Neural cell (in vitro differentiated cells): ENCODE results near the gene TMOD2. TPM values are rescaled to one million over a fixed set of nuclear protein-coding genes. Genes with fewer than 3 reads are reported as not detected.
"Not testable (repeated sequence)": the region's sequence is repeated elsewhere in the genome, so short reads cannot be mapped to it uniquely, and the experiment has no call there.

Source experiments
- H2AFZ ChIP-seq: fragments of 200-600, 300-800 bp; sonication (generic), shearing (Covaris generic); 2 replicates; pipeline ENCODE4 v1.6.0; 2014; ENCODE audit warnings: low read depth, mild to moderate bottlenecking, antibody characterized with exemption, low read length, moderate library complexity
- H3F3A ChIP-seq: fragments of 200-600 bp; shearing (Covaris generic); 2 replicates; pipeline ENCODE4 v1.6.1; 2016; ENCODE audit warnings: mild to moderate bottlenecking, moderate library complexity, mixed read lengths, antibody characterized with exemption, low read length; ENCODE audit not compliant: insufficient read depth, poor library complexity, severe bottlenecking
- H3K27ac ChIP-seq: fragments of 200-600, 300-800 bp; sonication (generic), shearing (Covaris generic); 2 replicates; pipeline ENCODE4 v1.5.1; 2014; ENCODE audit warnings: mild to moderate bottlenecking, low read length, moderate library complexity
- H3K27me3 ChIP-seq: fragments of 300-800, 200-600 bp; sonication (generic), shearing (Covaris generic); 2 replicates; pipeline ENCODE4 v1.6.0; 2014; ENCODE audit warnings: mild to moderate bottlenecking, low read depth, low read length, moderate library complexity; ENCODE audit not compliant: insufficient read depth
- H3K36me3 ChIP-seq: fragments of 300-800, 200-600 bp; sonication (generic), shearing (Covaris generic); 2 replicates; pipeline ENCODE4 v1.5.1; 2014; ENCODE audit warnings: mild to moderate bottlenecking, antibody characterized with exemption, low read length, moderate library complexity; ENCODE audit not compliant: insufficient read depth
- H3K4me2 ChIP-seq: fragments of 300-800, 200-600 bp; sonication (generic), shearing (Covaris generic); 2 replicates; pipeline ENCODE4 v1.6.0; 2014; ENCODE audit warnings: mild to moderate bottlenecking, low read length
- H3K4me3 ChIP-seq: fragments of 300-800, 200-600 bp; sonication (generic), shearing (Covaris generic); 2 replicates; pipeline ENCODE4 v1.5.1; 2014; ENCODE audit warnings: mild to moderate bottlenecking, low read length, moderate library complexity
- H3K79me2 ChIP-seq: fragments of 200-600 bp; shearing (Covaris generic); replicated peaks from 2 replicates; pipeline ENCODE4 v1.6.0; 2014; ENCODE audit warnings: mild to moderate bottlenecking, low read length, moderate library complexity; ENCODE audit not compliant: insufficient read depth
- H3K9ac ChIP-seq: fragments of 300-800, 200-600 bp; sonication (generic), shearing (Covaris generic); 2 replicates; pipeline ENCODE4 v1.6.1; 2016; ENCODE audit warnings: mild to moderate bottlenecking, low read length, mixed read lengths
- H3K9me2 ChIP-seq: fragments of 200-600 bp; shearing (Covaris generic); 2 replicates; pipeline ENCODE4 v1.6.1; 2016; ENCODE audit warnings: mild to moderate bottlenecking, low read length, mixed read lengths; ENCODE audit not compliant: insufficient read depth
- H3K9me3 ChIP-seq: fragments of 200-600, 300-800 bp; sonication (generic), shearing (Covaris generic); 2 replicates; pipeline ENCODE4 v1.6.1; 2016; ENCODE audit warnings: mild to moderate bottlenecking, mixed run types, low read length, moderate library complexity, mixed read lengths
- H4K20me1 ChIP-seq: fragments of 200-600 bp; shearing (Covaris generic); 2 replicates; pipeline ENCODE4 v1.6.1; 2016; ENCODE audit warnings: mild to moderate bottlenecking, mixed run types; ENCODE audit not compliant: insufficient read depth
- CTCF ChIP-seq: fragments of 450-650 bp; IDR thresholded peaks from 2 replicates; pipeline ENCODE4 v1.5.1; 2014; ENCODE audit warnings: antibody characterized with exemption, mild to moderate bottlenecking, moderate library complexity; ENCODE audit not compliant: poor library complexity, severe bottlenecking
- EP300 ChIP-seq: fragments of 450-650 bp; conservative IDR thresholded peaks from 2 replicates; pipeline ENCODE4 v1.6.1; 2014; ENCODE audit warnings: antibody characterized with exemption, mild to moderate bottlenecking, moderate library complexity; ENCODE audit not compliant: poor library complexity, severe bottlenecking
- EZH2 ChIP-seq: fragments of 200-600, 300-800 bp; shearing (Covaris generic), sonication (generic); IDR thresholded peaks from 2 replicates; pipeline ENCODE4 v1.6.1; 2014; ENCODE audit warnings: antibody characterized with exemption, low read length, borderline replicate concordance, mild to moderate bottlenecking; ENCODE audit not compliant: insufficient read depth, poor library complexity, severe bottlenecking
- POLR2AphosphoS5 ChIP-seq: IDR thresholded peaks from 2 replicates; pipeline ENCODE4 v1.6.1; 2012
- RAD21 ChIP-seq: fragments of 450-650 bp; conservative IDR thresholded peaks from 2 replicates; pipeline ENCODE4 v1.6.1; 2014; ENCODE audit warnings: antibody characterized with exemption, mild to moderate bottlenecking, moderate library complexity
- REST ChIP-seq: IDR thresholded peaks from 2 replicates; pipeline ENCODE4 v1.6.1; 2012; ENCODE audit warnings: borderline replicate concordance
- SMC3 ChIP-seq: fragments of 450-650 bp; conservative IDR thresholded peaks from 2 replicates; pipeline ENCODE4 v1.6.1; 2014; ENCODE audit warnings: antibody characterized with exemption, mild to moderate bottlenecking, moderate library complexity; ENCODE audit not compliant: poor library complexity
- polyA plus RNA-seq: library from polyadenylated mRNA; depleted of rRNA; stranded (reverse); fragments of >200 nt; gene quantifications from 2 replicates; pipeline ENCODE4 v1.2.3, GENCODE V29; 2014

The TMOD2 gene
- polyA plus RNA-seq, 1 donor from 2014 or later: 79.9 TPM

GRCh38 chr15:51782357-51782896, 31.0 kb downstream of the TMOD2 start:
- Histone ChIP-seq H4K20me1 (no peaks in the 10 kb centered on the region), H3K36me3 (peaks cover 35% of the 10 kb centered on the region), H2AFZ (no peak overlapping the region), H3K9me2 (no peaks in the 10 kb centered on the region), H3K4me2 (no peak overlapping the region), H3K27ac (no peak overlapping the region), H3K27me3 (no peaks in the 10 kb centered on the region), H3K4me3 (no peak overlapping the region), H3K9ac (no peak overlapping the region), H3F3A (no peaks in the 10 kb centered on the region), H3K79me2 (no peaks in the 10 kb centered on the region), H3K9me3 (no peaks in the 10 kb centered on the region)
- TF ChIP-seq RAD21 (no peak), SMC3 (no peak), CTCF (no peak), POLR2AphosphoS5 (no peak)

GRCh38 chr15:51783967-51784366, 32.6 kb downstream of the TMOD2 start:
- Histone ChIP-seq H3K9me2 (no peaks in the 10 kb centered on the region), H3K79me2 (no peaks in the 10 kb centered on the region), H4K20me1 (no peaks in the 10 kb centered on the region), H3K36me3 (peaks cover 35% of the 10 kb centered on the region), H3K4me2 (no peak overlapping the region), H3K27me3 (no peaks in the 10 kb centered on the region), H2AFZ (no peak overlapping the region), H3K9ac (no peak overlapping the region), H3K9me3 (no peaks in the 10 kb centered on the region), H3K4me3 (no peak overlapping the region), H3K27ac (no peak overlapping the region), H3F3A (no peaks in the 10 kb centered on the region)
- no peak for TF ChIP-seq EZH2
- TF ChIP-seq POLR2AphosphoS5: no peak
- TF ChIP-seq CTCF: no peak
- TF ChIP-seq EP300: no peak
- TF ChIP-seq SMC3: no peak
- TF ChIP-seq REST: no peak

GRCh38 chr15:51787130-51787529, 35.7 kb downstream of the TMOD2 start:
- H2AFZ ChIP-seq, H3K27ac ChIP-seq, H3K9me3 ChIP-seq, H4K20me1 ChIP-seq, H3K4me3 ChIP-seq, H3K79me2 ChIP-seq, H3K27me3 ChIP-seq, H3K4me2 ChIP-seq, H3F3A ChIP-seq, H3K9me2 ChIP-seq, H3K9ac ChIP-seq: not testable (repeated sequence)
- H3K36me3 ChIP-seq: peaks cover 19% of the 10 kb centered on the region

- not testable (repeated sequence) for H2AFZ ChIP-seq, H3K4me2 ChIP-seq, H3K27me3 ChIP-seq, H3K79me2 ChIP-seq, H3K9ac ChIP-seq, H4K20me1 ChIP-seq, H3K4me3 ChIP-seq, H3K36me3 ChIP-seq, H3F3A ChIP-seq, H3K9me3 ChIP-seq, H3K9me2 ChIP-seq, H3K27ac ChIP-seq
Observed at GRCh38 chr15:51792474-51792873, 41.1 kb downstream of the TMOD2 start.
